Activated CD8-positive, alpha-beta T cell treated with anti-CD3 and anti-CD28 coated beads for 36 hours (primary cell): ENCODE results near the gene AANAT. TPM values are rescaled to one million over a fixed set of nuclear protein-coding genes. Genes with fewer than 3 reads are reported as not detected.

Experiments
- ATAC-seq: fragments of 200-7000 bp; cut with Tn5 transposase; one replicate; pipeline ENCODE4 v1.10.0; 2021; ENCODE audit warnings: mild to moderate bottlenecking, moderate library complexity
- CTCF ChIA-PET: fragments of 350-600 bp; sonication (Branson Sonifier 250); formaldehyde crosslinking; loops from one replicate; lab custom pipeline; 2021; ENCODE audit warnings: antibody characterized with exemption; lab: Charles Lee
- POLR2A ChIA-PET: fragments of 350-600 bp; sonication (Branson Sonifier 250); formaldehyde crosslinking; loops from one replicate; lab custom pipeline; 2021; ENCODE audit warnings: antibody characterized with exemption; lab: Charles Lee
- DNase-seq: peaks from one replicate; pipeline ENCODE4 v3.0.0-alpha.2; 2020
- H3K27ac Mint-ChIP-seq: one replicate; pipeline ENCODE4 v1.8.0; 2021; ENCODE audit warnings: mild to moderate bottlenecking, mixed read lengths
- H3K27me3 Mint-ChIP-seq: one replicate; pipeline ENCODE4 v1.8.0; 2021; ENCODE audit warnings: mixed read lengths
- H3K36me3 Mint-ChIP-seq: one replicate; pipeline ENCODE4 v1.8.0; 2021; ENCODE audit warnings: low read depth, mixed read lengths
- H3K4me1 Mint-ChIP-seq: one replicate; pipeline ENCODE4 v1.8.0; 2021; ENCODE audit warnings: low read depth, mixed read lengths
- H3K4me3 Mint-ChIP-seq: one replicate; pipeline ENCODE4 v1.8.0; 2021; ENCODE audit warnings: mild to moderate bottlenecking, moderate library complexity, mixed read lengths
- H3K9me3 Mint-ChIP-seq: one replicate; pipeline ENCODE4 v1.8.0; 2021; ENCODE audit warnings: mixed read lengths
- CTCF ChIP-seq: fragments of 200-600 bp; IDR thresholded peaks from one replicate; pipeline ENCODE4 v1.8.0; 2022; ENCODE audit warnings: antibody characterized with exemption, mild to moderate bottlenecking
- intact Hi-C: fragments of 100-400 bp; cut with micrococcal nuclease; formaldehyde crosslinking; loops from one replicate; pipeline ENCODE4 v1.10.0; 2022
- total RNA-seq, 2 experiments: library from RNA; stranded (reverse); gene quantifications; one replicate each; pipeline ENCODE4 v1.2.3, GENCODE V29; 2021

AANAT gene
- total RNA-seq, 2 experiments from 2014 or later, result 0.34 TPM; not detected in 1

GRCh38 chr17:76422860-76423259, 44.5 kb upstream of the AANAT start:
- DNase-seq, result no peak
- POLR2A ChIA-PET, result no interaction called here
- no peak for ATAC-seq
- H3K4me1 Mint-ChIP-seq, result peaks cover 14% of the 10 kb centered on the region
- intact Hi-C loops, result no loop called here
- H3K36me3 Mint-ChIP-seq, result no peaks in the 10 kb centered on the region
- no peaks in the 10 kb centered on the region for H3K9me3 Mint-ChIP-seq
- H3K27ac Mint-ChIP-seq, result no peak overlapping the region
- no peak overlapping the region for H3K4me3 Mint-ChIP-seq
- TF ChIP-seq CTCF, result no peak
- CTCF ChIA-PET, result interaction anchor here (2.1 kb wide), 1 partner anchor 14 kb away, joined by 10 read pairs; no protein-coding TSS in a partner anchor
- H3K27me3 Mint-ChIP-seq, result no peaks in the 10 kb centered on the region

GRCh38 chr17:76426853-76427252, 40.5 kb upstream of the AANAT start:
- TF ChIP-seq CTCF, result no peak
- H3K36me3 Mint-ChIP-seq, result no peaks in the 10 kb centered on the region
- no peak overlapping the region for H3K27ac Mint-ChIP-seq
- CTCF ChIA-PET, result interaction anchor here (0.6 to 4.6 kb wide), 4 partner anchors 19 to 29 kb away, joined by 3 to 20 read pairs (median 11); no protein-coding TSS in a partner anchor
- intact Hi-C loops, result no loop called here
- DNase-seq (no peak), ATAC-seq (no peak)
- no peaks in the 10 kb centered on the region for H3K27me3 Mint-ChIP-seq
- POLR2A ChIA-PET, result interaction anchor here (0.7 to 1.3 kb wide), 2 partner anchors 11 to 31 kb away, joined by 3 to 4 read pairs; no protein-coding TSS in a partner anchor
- no peaks in the 10 kb centered on the region for H3K9me3 Mint-ChIP-seq
- no peak overlapping the region for H3K4me3 Mint-ChIP-seq
- H3K4me1 Mint-ChIP-seq, result peaks cover 11% of the 10 kb centered on the region

- H3K36me3 Mint-ChIP-seq, result no peaks in the 10 kb centered on the region
- ATAC-seq (no peak), DNase-seq (no peak)
- CTCF ChIA-PET, result interaction anchor here (0.6 to 4.6 kb wide), 5 partner anchors 10 to 312 kb away, joined by 3 to 15 read pairs (median 4); no protein-coding TSS in a partner anchor
- no peak overlapping the region for H3K4me3 Mint-ChIP-seq
- H3K9me3 Mint-ChIP-seq, result no peaks in the 10 kb centered on the region
- no peak overlapping the region for H3K27ac Mint-ChIP-seq
- intact Hi-C loops, result no loop called here
- TF ChIP-seq CTCF, result no peak
- H3K27me3 Mint-ChIP-seq, result no peaks in the 10 kb centered on the region
- POLR2A ChIA-PET, result interaction anchor here (0.7 to 1.3 kb wide), 2 partner anchors 10 to 30 kb away, joined by 3 to 4 read pairs; no protein-coding TSS in a partner anchor
- H3K4me1 Mint-ChIP-seq, result peaks cover 11% of the 10 kb centered on the region
Measured at GRCh38 chr17:76427501-76428231, 39.7 kb upstream of the AANAT start.

- Mint-ChIP-seq H3K9me3 (no peaks in the 10 kb centered on the region), H3K27me3 (no peaks in the 10 kb centered on the region), H3K4me1 (peaks cover 13% of the 10 kb centered on the region), H3K36me3 (no peaks in the 10 kb centered on the region), H3K4me3 (no peak overlapping the region), H3K27ac (no peak overlapping the region)
- intact Hi-C loops, result no loop called here
- ChIA-PET CTCF (interaction anchor here (1.2 to 4.6 kb wide), 4 partner anchors 11 to 95 kb away, joined by 3 to 15 read pairs (median 6); no protein-coding TSS in a partner anchor), POLR2A (no interaction called here)
- ATAC-seq (no peak), DNase-seq (no peak)
- no peak for TF ChIP-seq CTCF
Measured at GRCh38 chr17:76428511-76428910, 38.9 kb upstream of the AANAT start.

- no peak overlapping the region for H3K4me3 Mint-ChIP-seq
- H3K27me3 Mint-ChIP-seq, result no peaks in the 10 kb centered on the region
- DNase-seq (no peak), ATAC-seq (no peak)
- intact Hi-C loops, result no loop called here
- ChIA-PET POLR2A (no interaction called here), CTCF (interaction anchor here (1.2 to 1.6 kb wide), 3 partner anchors 27 to 124 kb away, joined by 3 to 4 read pairs (median 3); no protein-coding TSS in a partner anchor)
- no peaks in the 10 kb centered on the region for H3K36me3 Mint-ChIP-seq
- H3K27ac Mint-ChIP-seq, result no peak overlapping the region
- peaks cover 13% of the 10 kb centered on the region for H3K4me1 Mint-ChIP-seq
- H3K9me3 Mint-ChIP-seq, result no peaks in the 10 kb centered on the region
- no peak for TF ChIP-seq CTCF
Measured at GRCh38 chr17:76431509-76431908, 35.9 kb upstream of the AANAT start.
